ENCODE measurements around the gene C4BPA.

- TF ChIP-seq CTCF (IDR thresholded peaks at IDR 0.05 in 8 of 11, conservative IDR thresholded peaks at IDR 0.05 in 3 of 11) (no peak), POLR2A (IDR thresholded peaks at IDR 0.05) (no peak)
Observed at GRCh38 chr1:207070811-207071210, 33.2 kb upstream of the C4BPA start.
